HG03342 (cell line): Measurements from ENCODE around the gene CLCA4.

Experiments
- ATAC-seq: cut with Tn5 transposase; IDR thresholded peaks from one replicate; pipeline ENCODE4 v1.9.1; 2021; ENCODE audit warnings: mild to moderate bottlenecking, moderate library complexity; ENCODE audit not compliant: unreplicated experiment

CLCA4 gene

GRCh38 chr1:86616433-86616832, 69.6 kb downstream of the CLCA4 start:
- no peak for ATAC-seq

GRCh38 chr1:86616871-86617270, 70.0 kb downstream of the CLCA4 start:
- ATAC-seq = peak; percentile 100

GRCh38 chr1:86618358-86618757, 71.5 kb downstream of the CLCA4 start:
- no peak for ATAC-seq

- no peak for ATAC-seq
These were observed 72.4 kb downstream of the CLCA4 start for GRCh38 chr1:86619313-86619712.

GRCh38 chr1:86621286-86621685, 74.4 kb downstream of the CLCA4 start:
- ATAC-seq = no peak
